NCI-H1417 (cell line): ENCODE results near the gene ZNF331.
"Not testable (repeated sequence)": the region's sequence is repeated elsewhere in the genome, so short reads cannot be mapped to it uniquely, and the experiment has no call there.

Experiments used
- DNase-seq, 3 experiments: peaks; one replicate each; lab custom pipeline; 2025; lab: John Stamatoyannopoulos, UW

The ZNF331 gene

GRCh38 chr19:53537521-53538377, at the start of gene ZNF331:
ZNF331 (plus strand) TSS chr19:53538145; CDS start chr19:53569377, 31,232 bp downstream.
- DNase-seq: peak; percentile 55 to 70 (median 64)

GRCh38 chr19:53492153-53492552, 45.8 kb upstream of the ZNF331 start:
- no peak for DNase-seq

GRCh38 chr19:53497311-53498023, 40.5 kb upstream of the ZNF331 start:
- DNase-seq: not testable (repeated sequence)

GRCh38 chr19:53498024-53498395, 39.9 kb upstream of the ZNF331 start:
- DNase-seq: not testable (repeated sequence)

GRCh38 chr19:53503151-53503550, 34.8 kb upstream of the ZNF331 start:
- peak; percentile 17 to 55 (median 43) for DNase-seq

GRCh38 chr19:53503671-53504364, 34.1 kb upstream of the ZNF331 start:
- peak; percentile 17 to 70 (median 19) for DNase-seq

GRCh38 chr19:53504365-53504703, 33.6 kb upstream of the ZNF331 start:
- peak in 2 of 3 experiments; percentile 30 to 45 for DNase-seq

- DNase-seq: peak in 2 of 3 experiments; percentile 3 to 18
Observed at GRCh38 chr19:53504885-53505284, 33.1 kb upstream of the ZNF331 start.

- DNase-seq: no peak
Observed at GRCh38 chr19:53506728-53507127, 31.2 kb upstream of the ZNF331 start.

- no peak for DNase-seq
Observed at GRCh38 chr19:53507523-53508442, 30.2 kb upstream of the ZNF331 start.

GRCh38 chr19:53509443-53509842, 28.5 kb upstream of the ZNF331 start:
- no peak for DNase-seq

- no peak for DNase-seq
Observed at GRCh38 chr19:53509845-53510244, 28.1 kb upstream of the ZNF331 start.

GRCh38 chr19:53511357-53511756, 26.6 kb upstream of the ZNF331 start:
- DNase-seq: no peak

GRCh38 chr19:53511933-53512374, 26.0 kb upstream of the ZNF331 start:
- peak; percentile 28 to 57 (median 50) for DNase-seq

GRCh38 chr19:53515047-53515446, 22.9 kb upstream of the ZNF331 start:
- DNase-seq: not testable (repeated sequence)

GRCh38 chr19:53517114-53517741, 20.7 kb upstream of the ZNF331 start:
- no peak for DNase-seq

- no peak for DNase-seq
Observed at GRCh38 chr19:53518121-53518520, 19.8 kb upstream of the ZNF331 start.

- DNase-seq: no peak
Observed at GRCh38 chr19:53518716-53519115, 19.2 kb upstream of the ZNF331 start.

GRCh38 chr19:53519446-53519845, 18.5 kb upstream of the ZNF331 start:
- DNase-seq: no peak

- no peak for DNase-seq
Observed at GRCh38 chr19:53520163-53520546, 17.8 kb upstream of the ZNF331 start.
